Peyer's patch (tissue), 4 donors: Measurements from ENCODE around the gene PAEP.

Source experiments
- CTCF ChIP-seq, 6 experiments: fragments of 450-650 bp in 4 of 6; fragments of 200-600 bp in 2 of 6; sonication (generic) in 1 of 6; IDR thresholded peaks; one replicate each; pipeline ENCODE4 v1.5.1; 2017 to 2019; ENCODE audit warnings: antibody characterized with exemption in 6 of 6, mild to moderate bottlenecking in 3 of 6, moderate library complexity in 1 of 6
- POLR2A ChIP-seq, 2 donors: fragments of 450-650 bp; IDR thresholded peaks; one replicate each; pipeline ENCODE4 v1.5.1; 2017; ENCODE audit warnings: antibody characterized with exemption in 2 of 2, mild to moderate bottlenecking in 2 of 2, moderate library complexity in 2 of 2

GRCh38 chr9:135609366-135609955 lies 47.9 kb downstream of the PAEP start:
- TF ChIP-seq CTCF (IDR thresholded peaks at IDR 0.05) (no peak), POLR2A (IDR thresholded peaks at IDR 0.05) (no peak)
